A549 (cell line): ENCODE results near the gene RGS4. TPM values are rescaled to one million over a fixed set of nuclear protein-coding genes. Genes with fewer than 3 reads are reported as not detected.

Experiments
- ATAC-seq, 2 experiments: fragments of 200-7000 bp in 1 of 2; fragments of >200 bp in 1 of 2; cut with Nextera tagmentation in 1 of 2; cut with Tn5 transposase in 1 of 2; 3 replicates each; pipeline versions ENCODE4 v1.8.0 to v1.9.1; 2018 to 2020; ENCODE audit warnings: mild to moderate bottlenecking in 1 of 2, moderate library complexity in 1 of 2
- CTCF ChIA-PET: fragments of 300-600 bp; sonication (Branson Sonifier 250); formaldehyde crosslinking; extraction: SDS; loops from one replicate; lab custom pipeline; 2021; ENCODE audit warnings: antibody characterized with exemption, inconsistent platforms; lab: Yijun Ruan, JAX
- POLR2A ChIA-PET: fragments of 350-600 bp; formaldehyde crosslinking; extraction: SDS; loops from one replicate; lab custom pipeline; 2021; ENCODE audit warnings: antibody characterized with exemption, inconsistent platforms; lab: Yijun Ruan, JAX
- DNase-seq, 2 experiments: peaks; one replicate each; pipeline versions ENCODE4 v3.0.0 to v3.0.0-alpha.2; 2011 to 2016; ENCODE audit warnings: low read depth in 1 of 2, low spot score in 1 of 2
- FAIRE-seq: peaks from 2 replicates; lab custom pipeline; 2011; peaks lifted over from hg19 to GRCh38; lab: Jason Lieb, UNC
- H3K27ac ChIP-seq, 2 experiments: fragments of >200 bp; sonication (Bioruptor Twin); formaldehyde crosslinking; 3 replicates each; pipeline ENCODE4 v1.5.1; 2016 to 2017
- H3K4me1 ChIP-seq: fragments of >200 bp; sonication (Bioruptor Twin); formaldehyde crosslinking; 3 replicates; pipeline ENCODE4 v1.6.1; 2016
- H3K4me2 ChIP-seq: fragments of >200 bp; sonication (Bioruptor Twin); formaldehyde crosslinking; 3 replicates; pipeline ENCODE4 v1.6.1; 2016
- H3K4me3 ChIP-seq: fragments of >200 bp; sonication (Bioruptor Twin); formaldehyde crosslinking; 3 replicates; pipeline ENCODE4 v1.5.1; 2016
- H3K9me3 ChIP-seq: fragments of >200 bp; sonication (Bioruptor Twin); formaldehyde crosslinking; 3 replicates; pipeline ENCODE4 v1.6.1; 2016
- ESRRA ChIP-seq: fragments of 150-350 bp; IDR thresholded peaks from 2 replicates; pipeline ENCODE4 v1.6.1; 2014; ENCODE audit warnings: mild to moderate bottlenecking, low read length, borderline replicate concordance
- FOSL2 ChIP-seq, 2 experiments: fragments of 450-650 bp in 1 of 2; fragments of >200 bp in 1 of 2; sonication (Bioruptor Twin) in 1 of 2; formaldehyde crosslinking; IDR thresholded peaks; 2 replicates each; pipeline versions ENCODE4 v1.5.0 to v1.6.1; 2016 to 2020; ENCODE audit warnings: mild to moderate bottlenecking in 1 of 2, moderate library complexity in 1 of 2
- FOXS1 ChIP-seq: fragments of 250-450 bp; sonication (Bioruptor Pico); IDR thresholded peaks from 2 replicates; pipeline ENCODE4 v1.5.0; 2020; ENCODE audit warnings: mild to moderate bottlenecking, moderate library complexity
- HOXA7 ChIP-seq: fragments of 250-450 bp; sonication (Bioruptor Pico); IDR thresholded peaks from 2 replicates; pipeline ENCODE4 v1.5.0; 2020; ENCODE audit warnings: mild to moderate bottlenecking, moderate library complexity
- HOXB13 ChIP-seq: fragments of 250-450 bp; sonication (Bioruptor Pico); IDR thresholded peaks from 2 replicates; pipeline ENCODE4 v1.5.0; 2020; ENCODE audit warnings: low read depth, mild to moderate bottlenecking, moderate library complexity
- JUN ChIP-seq, 2 experiments: fragments of >200 bp; sonication (Bioruptor Twin); formaldehyde crosslinking; IDR thresholded peaks; 2 replicates in 1 of 2; 3 replicates in 1 of 2; pipeline ENCODE4 v1.6.1; 2016 to 2017
- KDM5A ChIP-seq: fragments of 200-600 bp; sonication (generic); IDR thresholded peaks from 2 replicates; pipeline ENCODE4 v1.6.1; 2016; ENCODE audit warnings: antibody characterized with exemption, mild to moderate bottlenecking
- MAZ ChIP-seq: fragments of 150-350 bp; IDR thresholded peaks from 2 replicates; pipeline ENCODE4 v1.6.1; 2014; ENCODE audit warnings: antibody characterized with exemption, low read depth, low read length, borderline replicate concordance
- NPAS2 ChIP-seq: fragments of 250-450 bp; sonication (Bioruptor Pico); IDR thresholded peaks from 2 replicates; pipeline ENCODE4 v1.8.0; 2022; ENCODE audit warnings: mild to moderate bottlenecking, moderate library complexity, borderline replicate concordance
- NR3C1 ChIP-seq: fragments of >200 bp; sonication (Bioruptor Twin); formaldehyde crosslinking; IDR thresholded peaks from 3 replicates; pipeline ENCODE4 v1.6.1; 2017
- PHF8 ChIP-seq: fragments of 200-600 bp; sonication (generic); IDR thresholded peaks from 2 replicates; pipeline ENCODE4 v1.6.1; 2016; ENCODE audit warnings: low read depth, mild to moderate bottlenecking, antibody characterized with exemption, moderate library complexity, borderline replicate concordance
- POLR2AphosphoS2 ChIP-seq: conservative IDR thresholded peaks from 2 replicates; pipeline ENCODE4 v1.6.1; 2012; ENCODE audit warnings: low read length, improper control_type of control experiment, inconsistent platforms
- REST ChIP-seq: fragments of 200-600 bp; sonication (generic); IDR thresholded peaks from 2 replicates; pipeline ENCODE4 v1.6.1; 2016; ENCODE audit warnings: antibody characterized with exemption, mild to moderate bottlenecking, moderate library complexity
- RNF2 ChIP-seq: fragments of 200-600 bp; sonication (generic); IDR thresholded peaks from 2 replicates; pipeline ENCODE4 v1.6.1; 2016; ENCODE audit warnings: low read depth, mild to moderate bottlenecking, antibody characterized with exemption, moderate library complexity, borderline replicate concordance
- SREBF2 ChIP-seq: fragments of 450-650 bp; IDR thresholded peaks from 2 replicates; pipeline ENCODE4 v1.6.1; 2014; ENCODE audit warnings: mild to moderate bottlenecking, moderate library complexity
- TFCP2L1 ChIP-seq: fragments of 250-450 bp; sonication (Bioruptor Pico); IDR thresholded peaks from 2 replicates; pipeline ENCODE4 v1.5.0; 2021; ENCODE audit warnings: mild to moderate bottlenecking
- TP53 ChIP-seq: fragments of 250-450 bp; sonication (Bioruptor Pico); IDR thresholded peaks from 2 replicates; pipeline ENCODE4 v1.5.0; 2021; ENCODE audit warnings: mild to moderate bottlenecking, moderate library complexity
- ZFP36 ChIP-seq: fragments of 450-650 bp; IDR thresholded peaks from 2 replicates; pipeline ENCODE4 v1.6.1; 2014; ENCODE audit warnings: borderline replicate concordance; ENCODE audit not compliant: partially characterized antibody
- ZNF302 ChIP-seq: fragments of 250-450 bp; sonication (Bioruptor Pico); IDR thresholded peaks from 2 replicates; pipeline ENCODE4 v1.9.0; 2021; ENCODE audit warnings: inconsistent platforms, mild to moderate bottlenecking, moderate library complexity
- ZSCAN20 ChIP-seq: fragments of 250-450 bp; sonication (Bioruptor Pico); IDR thresholded peaks from 2 replicates; pipeline ENCODE4 v1.8.0; 2022; ENCODE audit warnings: mild to moderate bottlenecking, moderate library complexity
- WGBS: methylation state at CpG from one replicate; pipeline ENCODE4 v1.1.6; 2017; ENCODE audit errors: missing lambda C conversion rate; 5-methylcytosine and 5-hydroxymethylcytosine counted together
- polyA plus RNA-seq, 4 experiments: library from polyadenylated mRNA; depleted of rRNA in 3 of 4; stranded (reverse); fragments of >200 nt; fragmentation: RNase III in 1 of 4; extraction: RNeasy Plus Mini Kit Qiagen cat#74134 plus additional on column Dnase treatment in 1 of 4; gene quantifications; 2 replicates in 3 of 4; 3 replicates in 1 of 4; pipeline ENCODE4 v1.2.3, GENCODE V29; 2011 to 2017

Gene RGS4
- polyA plus RNA-seq, 2 of the 4 experiments (the other 2 are of a cell fraction): 0.05 TPM; not detected in 1

- Histone ChIP-seq H3K27ac (no peak overlapping the region), H3K4me3 (no peak overlapping the region), H3K4me1 (no peaks in the 10 kb centered on the region), H3K4me2 (peak overlapping the region; percentile 24; the same call in 1 of the 3 replicates), H3K9me3 (no peaks in the 10 kb centered on the region)
- ChIA-PET POLR2A (interaction anchor here (0.7 kb wide), 1 partner anchor 8 kb away, joined by 3 read pairs; no protein-coding TSS in a partner anchor), CTCF (interaction anchor here (0.8 to 2.3 kb wide), 4 partner anchors 107 to 246 kb away, joined by 3 to 8 read pairs (median 6); no protein-coding TSS in a partner anchor)
- no peak for ATAC-seq
- TF ChIP-seq TP53 (CRISPR knock-in tag): no peak
- no peak for TF ChIP-seq FOXS1 (CRISPR knock-in tag)
- TF ChIP-seq HOXA7 (CRISPR knock-in tag): no peak
- TF ChIP-seq ZFP36: no peak
- no peak for TF ChIP-seq ZSCAN20
- DNase-seq: no peak
- 13% methylated on average over 5 of the region's 5 CpGs for WGBS
- no peak for FAIRE-seq
Observed at GRCh38 chr1:163068716-163069115, 445 bp upstream of the RGS4 start.

GRCh38 chr1:163069655-163070277 is 605 bp downstream of the RGS4 start:
- FAIRE-seq: no peak
- TF ChIP-seq ZNF302 (CRISPR knock-in tag) (no peak), HOXA7 (CRISPR knock-in tag) (no peak), NPAS2 (no peak), JUN (IDR thresholded peaks at IDR 0.05) (no peak), NR3C1 (no peak), ESRRA (no peak), PHF8 (no peak), FOSL2 (IDR thresholded peaks at IDR 0.05) (no peak), FOSL2 (CRISPR knock-in tag; IDR thresholded peaks at IDR 0.05) (no peak), REST (no peak), TFCP2L1 (CRISPR knock-in tag) (no peak), KDM5A (no peak), HOXB13 (CRISPR knock-in tag) (no peak), MAZ (no peak), SREBF2 (no peak), RNF2 (no peak), POLR2AphosphoS2 (no peak)
- Histone ChIP-seq H3K4me2 (no peak overlapping the region), H3K4me3 (no peak overlapping the region), H3K9me3 (no peaks in the 10 kb centered on the region), H3K27ac (no peak overlapping the region), H3K4me1 (no peaks in the 10 kb centered on the region)
- ChIA-PET CTCF (interaction anchor here (0.6 to 2.3 kb wide), 5 partner anchors 106 to 1677 kb away, joined by 3 to 8 read pairs (median 6); no protein-coding TSS in a partner anchor), POLR2A (no interaction called here)
- DNase-seq: no peak
- no peak for ATAC-seq
- WGBS: 16% methylated on average over 2 of the region's 2 CpGs
